WI38 (cell line): ENCODE results near the gene RTTN.
"Not testable (repeated sequence)": the region's sequence is repeated elsewhere in the genome, so short reads cannot be mapped to it uniquely, and the experiment has no call there.

ENCODE experiments used
- H3K4me3 ChIP-seq: 2 replicates; pipeline ENCODE4 v1.5.1; 2011; ENCODE audit warnings: low read depth, mild to moderate bottlenecking, control low read depth, low read length
- TF ChIP-seq, protein P1 (sequence below): IDR thresholded peaks from 2 replicates; pipeline ENCODE4 v1.5.1; 2012; ENCODE audit warnings: low read depth, mild to moderate bottlenecking, control low read depth, low read length

The RTTN gene, protein sequence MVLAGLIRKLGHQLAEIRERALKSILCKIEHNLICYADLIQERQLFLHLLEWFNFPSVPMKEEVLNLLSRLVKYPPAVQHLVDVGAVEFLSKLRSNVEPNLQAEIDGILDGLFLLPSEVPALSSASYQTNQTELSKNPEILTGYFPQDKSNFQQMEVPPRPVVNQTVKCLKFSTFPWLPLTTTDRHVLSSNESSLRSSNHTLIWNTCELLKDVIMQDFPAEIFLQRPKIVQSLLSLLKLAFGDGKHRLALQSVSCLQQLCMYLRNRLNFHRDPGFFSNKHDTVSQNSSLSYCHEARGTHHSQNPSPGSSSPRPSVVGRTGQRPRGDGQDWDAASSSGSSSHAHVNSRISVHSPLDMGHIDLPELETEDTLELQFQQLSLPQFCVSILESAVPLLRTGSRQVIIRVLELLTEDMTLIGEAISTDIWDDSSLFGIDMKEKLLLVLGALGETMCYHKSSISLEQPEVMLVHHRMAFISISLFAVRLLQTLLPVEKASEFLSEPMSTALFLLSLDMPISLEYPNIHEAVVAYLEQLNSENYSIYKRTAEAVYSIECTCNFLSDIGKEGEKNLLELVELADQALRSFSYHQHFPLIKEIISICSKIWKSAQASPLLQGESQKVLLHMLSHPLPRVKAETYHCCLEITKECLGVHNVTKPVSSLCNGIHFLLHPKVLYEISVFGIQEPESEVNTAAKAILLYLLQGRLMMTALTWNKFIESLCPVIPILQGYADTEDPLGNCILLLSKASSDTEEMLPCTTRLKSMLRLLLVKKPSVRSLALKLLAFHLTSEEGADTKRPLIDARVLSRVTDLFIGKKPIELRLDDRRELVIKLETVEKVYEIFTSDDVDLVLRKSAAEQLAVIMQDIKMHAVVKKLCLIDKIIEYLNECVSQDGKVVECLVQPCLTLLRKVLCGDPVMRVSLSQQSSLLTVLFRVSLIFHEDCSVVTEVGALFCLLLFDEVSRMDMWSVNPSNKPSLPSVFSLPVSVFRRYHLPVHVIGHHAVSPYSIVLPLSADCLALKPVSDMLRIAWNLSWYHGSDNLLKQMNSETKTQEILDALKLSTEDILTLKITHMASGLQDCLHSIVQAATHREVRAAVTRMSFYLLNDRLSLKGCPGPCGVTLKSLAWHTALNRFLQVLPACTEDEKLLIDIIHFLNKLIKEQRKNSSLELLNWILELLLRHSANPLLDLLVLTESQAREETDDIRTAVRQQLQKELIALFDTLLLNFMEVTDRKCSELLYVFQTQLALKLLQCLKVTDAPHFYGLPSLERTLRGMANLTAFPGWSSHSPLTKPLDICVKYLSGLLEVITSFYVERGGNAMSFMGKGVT (N-terminal part only)

DNA sequence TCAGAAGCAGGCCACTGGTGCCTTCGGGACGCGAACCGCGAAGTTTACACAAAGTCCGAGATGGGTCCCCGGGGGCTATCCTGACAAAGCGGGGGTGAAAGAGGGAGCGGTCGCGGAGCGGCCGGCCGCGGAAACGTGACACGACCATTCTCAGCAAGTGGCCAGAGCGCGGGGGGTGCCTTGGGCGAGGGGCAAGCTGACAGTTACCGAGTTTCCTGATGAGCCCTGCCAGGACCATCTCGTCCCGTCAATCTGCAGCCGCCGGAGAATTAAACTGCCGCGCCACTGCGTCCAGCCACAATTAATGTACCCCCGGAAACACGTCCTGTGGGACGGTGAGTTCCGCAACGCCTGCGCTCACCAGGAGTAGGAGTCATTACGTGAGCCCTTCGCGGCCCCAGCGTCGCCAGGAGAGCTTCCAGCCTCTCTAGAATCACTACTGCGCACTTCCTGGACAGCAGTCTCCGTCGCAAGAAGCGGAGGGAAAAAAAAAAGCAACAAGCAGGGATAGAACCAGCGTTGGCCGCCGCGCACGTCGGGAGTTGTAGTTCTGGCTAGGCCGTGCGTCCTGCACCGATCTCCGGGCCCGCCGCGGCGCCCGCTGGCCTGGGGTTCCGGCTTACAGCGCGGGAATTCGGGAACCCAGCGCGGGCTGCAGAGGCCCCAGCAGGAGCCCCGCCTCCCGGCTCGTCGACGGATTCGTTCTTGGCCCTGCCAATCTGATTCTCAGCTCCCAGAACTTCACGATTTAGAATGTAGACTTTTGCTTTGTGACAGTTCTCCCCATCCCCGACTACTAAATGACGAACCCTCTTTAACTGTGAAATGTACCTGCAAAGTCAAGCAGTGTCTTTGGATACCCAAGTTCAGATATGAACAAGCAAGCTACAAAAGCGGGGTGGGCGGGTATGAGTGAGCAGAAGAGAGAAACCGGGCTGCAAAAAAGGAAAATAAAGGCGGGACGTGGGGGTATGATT is at the start of gene RTTN:
RTTN (minus strand) TSS at position 267 of the 977 bp plus-strand sequence; CDS start at position 238, 29 bp downstream.
- H3K4me3 ChIP-seq, result peak within 1 kb of the TSS; percentile 93

DNA sequence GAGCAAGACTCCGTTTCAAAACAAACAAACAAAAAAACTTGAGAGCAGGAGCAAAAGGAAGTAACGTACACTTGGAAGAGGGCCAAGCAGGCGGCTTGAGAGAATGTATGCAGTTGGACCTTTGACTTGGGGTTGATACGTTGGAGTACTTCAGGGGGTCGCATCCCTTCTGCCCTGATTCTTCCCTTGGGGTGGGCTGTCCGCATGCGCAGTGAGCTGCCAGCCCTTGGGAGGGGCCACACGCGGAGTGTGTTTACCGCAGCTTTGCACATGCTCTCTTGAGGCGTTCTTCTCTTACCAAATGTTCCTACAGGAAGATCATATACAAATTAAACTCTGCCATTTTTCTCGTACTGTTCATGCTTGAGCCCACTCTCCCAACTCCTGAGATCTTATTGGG is 45.3 kb upstream of the RTTN start:
- TF ChIP-seq, protein P1, sequence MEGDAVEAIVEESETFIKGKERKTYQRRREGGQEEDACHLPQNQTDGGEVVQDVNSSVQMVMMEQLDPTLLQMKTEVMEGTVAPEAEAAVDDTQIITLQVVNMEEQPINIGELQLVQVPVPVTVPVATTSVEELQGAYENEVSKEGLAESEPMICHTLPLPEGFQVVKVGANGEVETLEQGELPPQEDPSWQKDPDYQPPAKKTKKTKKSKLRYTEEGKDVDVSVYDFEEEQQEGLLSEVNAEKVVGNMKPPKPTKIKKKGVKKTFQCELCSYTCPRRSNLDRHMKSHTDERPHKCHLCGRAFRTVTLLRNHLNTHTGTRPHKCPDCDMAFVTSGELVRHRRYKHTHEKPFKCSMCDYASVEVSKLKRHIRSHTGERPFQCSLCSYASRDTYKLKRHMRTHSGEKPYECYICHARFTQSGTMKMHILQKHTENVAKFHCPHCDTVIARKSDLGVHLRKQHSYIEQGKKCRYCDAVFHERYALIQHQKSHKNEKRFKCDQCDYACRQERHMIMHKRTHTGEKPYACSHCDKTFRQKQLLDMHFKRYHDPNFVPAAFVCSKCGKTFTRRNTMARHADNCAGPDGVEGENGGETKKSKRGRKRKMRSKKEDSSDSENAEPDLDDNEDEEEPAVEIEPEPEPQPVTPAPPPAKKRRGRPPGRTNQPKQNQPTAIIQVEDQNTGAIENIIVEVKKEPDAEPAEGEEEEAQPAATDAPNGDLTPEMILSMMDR, result no peak

More for the DNA sequence above, at the start of gene RTTN:
- TF ChIP-seq, protein P1, result no peak

DNA sequence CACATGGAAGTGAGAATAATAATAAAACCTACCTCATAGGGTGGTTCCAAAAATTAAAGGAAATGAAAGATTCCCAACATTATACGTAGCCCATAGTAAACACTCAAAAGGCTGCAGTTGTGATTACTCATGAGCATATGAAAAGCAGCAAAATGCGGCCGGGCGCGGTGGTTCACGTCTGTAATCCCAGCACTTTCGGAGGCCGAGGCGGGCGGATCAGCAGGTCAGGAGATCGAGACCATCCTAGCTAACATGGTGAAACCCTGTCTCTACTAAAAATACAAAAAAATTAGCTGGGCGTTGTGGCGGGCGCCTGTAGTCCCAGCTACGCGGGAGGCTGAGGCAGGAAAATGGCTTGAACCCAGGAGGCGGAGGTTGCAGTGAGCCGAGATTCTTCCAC is 44.4 kb upstream of the RTTN start:
- not testable (repeated sequence) for H3K4me3 ChIP-seq

More for the DNA sequence above, 45.3 kb upstream of the RTTN start:
- H3K4me3 ChIP-seq, result no peak overlapping the region

DNA sequence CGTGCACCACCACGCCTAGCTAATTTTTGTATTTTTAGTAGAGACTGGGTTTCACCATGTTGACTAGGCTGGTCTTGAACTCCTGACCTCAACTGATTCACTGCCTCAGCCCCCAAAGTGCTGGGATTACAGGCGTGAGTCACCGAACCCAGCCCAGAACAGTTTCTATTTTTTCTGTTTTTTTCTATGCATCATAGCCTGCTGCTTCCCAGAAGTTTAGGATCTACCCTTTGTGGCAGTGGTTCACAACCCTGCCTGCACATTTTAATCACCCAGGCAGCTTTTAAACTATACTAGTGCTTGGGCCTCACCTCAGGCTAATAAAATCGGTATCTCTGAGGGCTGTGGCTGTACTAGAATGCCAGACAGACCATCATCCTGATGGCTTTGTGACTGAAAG is 43.6 kb upstream of the RTTN start:
- TF ChIP-seq, protein P1, result no peak
- H3K4me3 ChIP-seq, result no peak overlapping the region

DNA sequence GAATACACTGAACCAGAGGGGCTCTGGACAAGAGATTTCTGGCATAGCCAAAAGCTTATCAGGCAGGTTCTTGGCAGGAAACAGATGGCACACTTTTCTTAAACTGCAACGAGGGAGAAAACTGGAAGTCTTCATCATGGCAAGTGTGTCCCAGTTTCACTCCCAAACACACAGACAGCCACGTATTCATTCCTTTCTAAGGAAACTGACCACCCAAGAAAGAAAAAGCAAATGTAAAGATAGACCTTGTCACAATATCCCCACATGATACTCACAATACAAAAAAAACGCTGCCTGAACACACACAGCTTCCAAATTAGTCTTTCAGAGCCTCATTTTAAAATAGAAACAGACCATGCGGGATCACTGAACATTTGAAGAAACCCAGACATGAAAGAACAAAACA is 40.6 kb upstream of the RTTN start:
- TF ChIP-seq, protein P1, result no peak
- H3K4me3 ChIP-seq, result no peak overlapping the region

DNA sequence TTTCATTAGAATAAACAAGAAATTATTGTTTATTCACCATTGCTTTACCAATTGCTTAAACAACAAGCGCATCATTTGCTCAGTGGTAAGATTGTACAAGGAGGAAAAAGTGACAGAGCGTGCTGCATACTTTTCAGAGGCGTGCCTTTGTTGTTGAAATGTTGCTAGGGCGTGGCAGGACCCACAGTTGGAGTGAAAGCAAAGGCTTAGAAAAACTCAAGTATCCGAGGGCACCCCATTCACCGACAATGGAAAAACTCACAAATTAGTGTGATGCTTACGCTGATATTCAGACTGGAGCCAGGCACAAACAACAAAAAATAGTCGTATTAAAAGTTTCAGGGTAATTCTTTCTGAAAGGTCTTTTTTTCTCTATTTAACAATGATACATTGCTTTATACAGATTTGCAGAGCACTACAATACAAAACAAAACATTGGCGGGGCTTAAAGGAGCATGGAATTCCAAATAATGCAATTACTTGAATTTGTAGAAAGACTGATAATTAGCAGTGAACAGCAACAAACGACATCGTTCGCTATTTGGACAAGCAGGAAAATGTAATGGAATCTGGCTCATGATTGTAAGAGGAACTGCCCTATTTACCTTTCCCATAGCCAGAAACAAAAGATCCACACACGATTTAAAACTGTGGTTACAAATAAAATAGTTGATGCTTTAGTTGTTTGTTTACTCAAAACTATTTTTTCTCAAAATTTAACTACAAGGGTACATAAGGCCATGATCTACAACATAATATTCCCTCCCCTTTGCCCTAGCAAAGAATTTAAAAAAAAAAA is 37.8 kb upstream of the RTTN start:
- TF ChIP-seq, protein P1, result no peak
- H3K4me3 ChIP-seq, result no peak overlapping the region

DNA sequence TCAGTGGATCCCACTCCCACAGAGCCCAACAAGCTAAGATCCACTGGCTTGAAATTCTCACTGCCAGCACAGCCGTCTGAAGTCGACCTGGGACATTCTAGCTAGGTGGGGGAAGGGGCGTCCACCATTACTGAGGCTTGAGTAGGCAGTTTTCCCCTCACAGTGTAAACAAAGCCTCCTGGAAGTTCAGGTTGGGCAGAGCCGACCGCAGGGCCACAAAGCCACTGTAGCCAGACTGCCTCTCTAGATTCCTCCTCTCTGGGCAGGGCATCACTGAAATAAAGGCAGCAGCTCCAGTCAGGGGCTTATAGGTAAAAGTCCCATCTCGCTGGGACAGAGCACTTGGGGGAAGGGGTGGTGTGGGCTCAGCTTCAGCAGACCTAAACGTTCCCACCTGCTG is 31.4 kb upstream of the RTTN start:
- H3K4me3 ChIP-seq, result not testable (repeated sequence)
